IMR-90 (cell line): ENCODE measurements around the gene GABRR1. TPM values are rescaled to one million over a fixed set of nuclear protein-coding genes. Genes with fewer than 3 reads are reported as not detected.

Experiments used
- ATAC-seq: fragments of 200-7000 bp; cut with Tn5 transposase; 2 replicates; pipeline ENCODE4 v1.9.1; 2020; ENCODE audit warnings: low read depth, mild to moderate bottlenecking, moderate library complexity
- BruUV-seq: library from RNA; stranded (reverse); fragments of 400-500 nt; replicated peaks from 2 replicates; lab custom pipeline; 2021; lab: Mats Ljungman, UMichigan
- CTCF ChIA-PET: fragments of 300-600 bp; formaldehyde crosslinking; extraction: SDS; loops from one replicate; lab custom pipeline; 2021; ENCODE audit warnings: antibody characterized with exemption; lab: Yijun Ruan, JAX
- POLR2A ChIA-PET: fragments of 300-600 bp; sonication (Branson Sonifier 250); formaldehyde crosslinking; loops from one replicate; lab custom pipeline; 2022; ENCODE audit warnings: antibody characterized with exemption; ENCODE audit not compliant: unreplicated experiment; lab: Charles Lee
- DNase-seq: peaks from one replicate; pipeline ENCODE4 v3.0.0; 2013
- H2AFZ ChIP-seq: replicated peaks from 2 replicates; pipeline ENCODE3; 2013; ENCODE audit warnings: low read length, mild to moderate bottlenecking; ENCODE audit not compliant: poor library complexity
- H2AK5ac ChIP-seq: 2 replicates; pipeline ENCODE4 v1.6.1; 2013; ENCODE audit warnings: low read depth, low read length, inconsistent platforms
- H2AK9ac ChIP-seq: replicated peaks from 2 replicates; pipeline ENCODE3; 2013; ENCODE audit warnings: mild to moderate bottlenecking, low read depth, low read length, moderate library complexity; ENCODE audit not compliant: poor library complexity
- H2BK120ac ChIP-seq: 2 replicates; pipeline ENCODE4 v1.6.1; 2013; ENCODE audit warnings: low read depth, low read length, inconsistent platforms
- H2BK15ac ChIP-seq: 3 replicates; pipeline ENCODE4 v1.6.1; 2013; ENCODE audit warnings: low read depth, low read length, inconsistent platforms
- H2BK20ac ChIP-seq: 2 replicates; pipeline ENCODE4 v1.6.1; 2013; ENCODE audit warnings: low read depth, mild to moderate bottlenecking, inconsistent platforms, low read length, moderate library complexity
- H2BK5ac ChIP-seq: 2 replicates; pipeline ENCODE4 v1.6.1; 2013; ENCODE audit warnings: mild to moderate bottlenecking, low read depth, low read length, inconsistent platforms; ENCODE audit not compliant: poor library complexity, severe bottlenecking
- H3K14ac ChIP-seq: replicated peaks from 2 replicates; pipeline ENCODE4 v1.6.1; 2013; ENCODE audit warnings: low read depth, low read length, inconsistent platforms
- H3K18ac ChIP-seq: 2 replicates; pipeline ENCODE4 v1.6.1; 2013; ENCODE audit warnings: low read depth, low read length, control low read depth
- H3K23ac ChIP-seq: 2 replicates; pipeline ENCODE4 v1.6.1; 2013; ENCODE audit warnings: low read depth, low read length, inconsistent platforms
- H3K27ac ChIP-seq: 2 replicates; pipeline ENCODE4 v1.5.1; 2013; ENCODE audit warnings: mild to moderate bottlenecking, control low read depth, low read length; ENCODE audit not compliant: insufficient read depth
- H3K27me3 ChIP-seq: 2 replicates; pipeline ENCODE4 v1.6.1; 2013; ENCODE audit warnings: low read length; ENCODE audit not compliant: control insufficient read depth, insufficient read depth
- H3K36me3 ChIP-seq: 2 replicates; pipeline ENCODE4 v1.6.1; 2013; ENCODE audit warnings: low read length, mixed read lengths; ENCODE audit not compliant: control insufficient read depth, insufficient read depth
- H3K4ac ChIP-seq: 2 replicates; pipeline ENCODE4 v1.6.1; 2013; ENCODE audit warnings: low read depth, low read length, inconsistent platforms
- H3K4me1 ChIP-seq: 2 replicates; pipeline ENCODE4 v1.6.1; 2013; ENCODE audit warnings: low read length, mixed read lengths; ENCODE audit not compliant: control insufficient read depth, insufficient read depth
- H3K4me2 ChIP-seq: 2 replicates; pipeline ENCODE4 v1.6.1; 2013; ENCODE audit warnings: low read depth, mild to moderate bottlenecking, control low read depth, low read length, moderate library complexity
- H3K4me3 ChIP-seq: 2 replicates; pipeline ENCODE4 v1.5.1; 2013; ENCODE audit warnings: low read depth, mild to moderate bottlenecking, control low read depth, low read length, moderate library complexity; ENCODE audit not compliant: insufficient read depth
- H3K56ac ChIP-seq: 2 replicates; pipeline ENCODE4 v1.6.1; 2013; ENCODE audit warnings: low read length, inconsistent platforms; ENCODE audit not compliant: insufficient read depth; ENCODE audit errors: extremely low read depth
- H3K79me1 ChIP-seq, 2 experiments: 2 replicates each; pipeline ENCODE4 v1.6.1; 2013; ENCODE audit warnings: low read length in 2 of 2, inconsistent platforms in 1 of 2, low read depth in 1 of 2
- H3K9ac ChIP-seq: 2 replicates; pipeline ENCODE4 v1.6.1; 2013; ENCODE audit warnings: low read depth, low read length, control low read depth
- H3K9me1 ChIP-seq: 2 replicates; pipeline ENCODE4 v1.6.1; 2013; ENCODE audit warnings: low read length, inconsistent platforms; ENCODE audit not compliant: insufficient read depth
- H3K9me3 ChIP-seq: 2 replicates; pipeline ENCODE4 v1.6.1; 2013; ENCODE audit warnings: low read length; ENCODE audit not compliant: control insufficient read depth, insufficient read depth
- H4K20me1 ChIP-seq: 2 replicates; pipeline ENCODE4 v1.6.1; 2013; ENCODE audit warnings: low read length, inconsistent platforms; ENCODE audit not compliant: insufficient read depth
- H4K5ac ChIP-seq: 2 replicates; pipeline ENCODE4 v1.6.1; 2013; ENCODE audit warnings: mild to moderate bottlenecking, low read depth, low read length, control low read depth
- H4K8ac ChIP-seq, 2 experiments: 2 replicates each; pipeline ENCODE4 v1.6.1; 2013; ENCODE audit warnings: low read depth in 2 of 2, low read length in 2 of 2, control low read depth in 1 of 2, inconsistent platforms in 1 of 2
- H4K91ac ChIP-seq: 2 replicates; pipeline ENCODE4 v1.6.1; 2013; ENCODE audit warnings: low read depth, low read length, inconsistent platforms; ENCODE audit not compliant: insufficient read depth
- MAZ ChIP-seq: IDR thresholded peaks from 2 replicates; pipeline ENCODE4 v1.6.1; 2012; ENCODE audit warnings: low read depth, mild to moderate bottlenecking, low read length, improper control_type of control experiment, moderate library complexity, borderline replicate concordance
- dilution Hi-C: fragments of 300-500 bp; cut with HindIII; formaldehyde crosslinking; loops from one replicate; pipeline ENCODE4 v1.14.3; 2018; ENCODE audit warnings: low sequenced_read_pairs; ENCODE audit not compliant: unreplicated experiment
- in situ Hi-C: fragments of 300-500 bp; cut with MboI; formaldehyde crosslinking; loops from 3 replicates; pipeline ENCODE4 v1.14.3; 2019; ENCODE audit warnings: low sequenced_read_pairs, inconsistent platforms, mixed read lengths
- intact Hi-C: fragments of 100-400 bp; cut with micrococcal nuclease; formaldehyde crosslinking; loops from 2 replicates; pipeline ENCODE4 v1.10.0; 2022
- polyA plus RNA-seq, 3 experiments: library from polyadenylated mRNA; depleted of rRNA; stranded (reverse); fragments of >200 nt; gene quantifications; 2 replicates each; pipeline ENCODE4 v1.2.3, GENCODE V29; 2012; ENCODE audit warnings: low replicate concordance in 1 of 3
- total RNA-seq: library from RNA; depleted of rRNA; stranded (reverse); fragments of >200 nt; gene quantifications from 2 replicates; pipeline ENCODE4 v1.2.3, GENCODE V29; 2012

The GABRR1 gene
- total and polyA plus RNA-seq, 2 of the 4 experiments (the other 2 are of a cell fraction): not detected

DNA sequence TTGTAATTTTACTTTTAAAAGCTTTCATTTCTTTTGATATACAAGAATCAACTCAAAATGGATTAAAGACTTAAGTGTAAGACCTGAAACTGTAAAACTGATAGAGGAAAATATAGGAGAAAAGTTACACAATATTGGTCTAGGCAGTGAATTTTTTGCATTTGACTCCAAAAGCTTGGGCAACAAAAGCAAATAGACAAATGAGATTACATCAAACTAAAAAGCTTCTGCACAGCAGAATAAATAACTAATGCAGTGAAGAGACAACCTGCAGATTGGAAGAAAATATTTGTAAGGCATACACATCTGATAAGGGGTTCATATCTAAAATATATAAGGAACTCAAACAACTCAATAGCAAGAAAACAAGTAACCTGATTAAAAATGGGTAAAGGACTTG, 3.0 kb downstream of the GABRR1 start:
- H2BK5ac ChIP-seq: no peak overlapping the region
- no peak overlapping the region for H3K18ac ChIP-seq
- POLR2A ChIA-PET: no interaction called here
- CTCF ChIA-PET: no interaction called here
- no peak overlapping the region for H3K4me2 ChIP-seq
- H3K56ac ChIP-seq: no peak overlapping the region
- no peak overlapping the region for H4K5ac ChIP-seq
- no TSS peak for BruUV-seq
- in situ Hi-C loops: no loop called here
- H3K27ac ChIP-seq: no peak overlapping the region
- H3K4ac ChIP-seq: no peak overlapping the region
- H2AK9ac ChIP-seq: no peak overlapping the region
- H3K14ac ChIP-seq: no peak overlapping the region
- H3K23ac ChIP-seq: no peak overlapping the region
- H3K27me3 ChIP-seq: peaks cover 2% of the 10 kb centered on the region
- H3K9me1 ChIP-seq: no peaks in the 10 kb centered on the region
- intact Hi-C loops: no loop called here
- H4K8ac ChIP-seq: no peak overlapping the region
- H2AK5ac ChIP-seq: no peak overlapping the region
- TF ChIP-seq MAZ: no peak
- DNase-seq: no peak
- dilution Hi-C loops: no loop called here
- no peak overlapping the region for H2BK15ac ChIP-seq
- no peak overlapping the region for H2BK20ac ChIP-seq
- no peak overlapping the region for H3K4me3 ChIP-seq
- H2BK120ac ChIP-seq: no peak overlapping the region
- no peaks in the 10 kb centered on the region for H3K9me3 ChIP-seq
- H4K91ac ChIP-seq: no peak overlapping the region
- H3K4me1 ChIP-seq: no peaks in the 10 kb centered on the region
- H3K9ac ChIP-seq: no peak overlapping the region
- no peaks in the 10 kb centered on the region for H3K36me3 ChIP-seq
- H2AFZ ChIP-seq: no peak overlapping the region
- no peak for ATAC-seq
- H4K20me1 ChIP-seq: no peaks in the 10 kb centered on the region
- no peaks in the 10 kb centered on the region for H3K79me1 ChIP-seq
